ENCODE measurements around the gene TPRX1. TPM values are rescaled to one million over a fixed set of nuclear protein-coding genes. Genes with fewer than 3 reads are reported as not detected.
"Not testable (repeated sequence)": the region's sequence is repeated elsewhere in the genome, so short reads cannot be mapped to it uniquely, and the experiment has no call there.

TPRX1 gene
- total and polyA plus RNA-seq, 2 of the 4 experiments (the other 2 are of a cell fraction) = not detected

DNA sequence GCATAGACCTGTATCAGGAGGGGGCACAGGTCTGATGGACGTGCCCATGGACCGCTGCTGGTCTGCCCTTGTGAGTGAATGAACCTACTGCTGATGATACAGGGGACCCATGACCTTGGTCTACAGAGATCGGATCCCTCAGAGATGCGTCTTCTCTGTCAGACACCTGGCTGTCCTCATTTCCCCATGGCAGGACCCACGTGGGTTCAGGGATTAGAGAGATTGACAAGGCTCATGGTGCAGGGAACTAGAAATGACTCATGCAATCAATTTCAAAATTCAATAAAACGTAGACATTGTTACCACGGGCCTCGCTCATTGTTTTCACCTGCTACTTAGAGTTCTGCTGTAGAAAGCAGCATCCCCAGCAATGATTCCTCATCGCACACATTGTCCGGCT, 962 bp upstream of the TPRX1 start:
- Histone ChIP-seq H2AFZ (replicated peaks; ENCODE audit: low read length, poor library complexity) (no peak overlapping the region), H3K23ac (ENCODE audit: low read depth, low read length) (no peak overlapping the region), H4K91ac (ENCODE audit: insufficient read depth, low read depth, low read length) (no peak overlapping the region), H3K9me1 (ENCODE audit: insufficient read depth, low read length) (no peaks in the 10 kb centered on the region), H3K27me3 (ENCODE audit: control insufficient read depth, insufficient read depth, low read length) (no peaks in the 10 kb centered on the region; the same call in none of the 2 replicates), H3K4ac (ENCODE audit: low read depth, low read length) (no peak overlapping the region), H4K8ac (ENCODE audit: low read depth in 2 of 2, low read length in 2 of 2) (no peak overlapping the region), H3K4me1 (ENCODE audit: control insufficient read depth, insufficient read depth, low read length) (no peaks in the 10 kb centered on the region), H2AK5ac (ENCODE audit: low read depth, low read length) (no peak overlapping the region), H2BK120ac (ENCODE audit: low read depth, low read length) (no peak overlapping the region), H3K36me3 (ENCODE audit: control insufficient read depth, insufficient read depth, low read length) (no peaks in the 10 kb centered on the region), H3K27ac (ENCODE audit: insufficient read depth, low read length) (no peak overlapping the region), H3K4me3 (ENCODE audit: insufficient read depth, low read depth, low read length) (no peak overlapping the region), H3K14ac (replicated peaks; ENCODE audit: low read depth, low read length) (no peak overlapping the region), H2BK15ac (ENCODE audit: low read depth, low read length) (no peak overlapping the region), H2BK5ac (ENCODE audit: low read depth, low read length, poor library complexity, severe bottlenecking) (no peak overlapping the region), H4K20me1 (ENCODE audit: insufficient read depth, low read length) (no peaks in the 10 kb centered on the region; the same call in 1 of the 2 replicates), H4K5ac (ENCODE audit: low read depth, low read length) (no peak overlapping the region), H2AK9ac (replicated peaks; ENCODE audit: low read depth, low read length, poor library complexity) (no peak overlapping the region), H2BK20ac (ENCODE audit: low read depth, low read length) (no peak overlapping the region), H3K4me2 (ENCODE audit: low read depth, low read length) (no peak overlapping the region), H3K56ac (ENCODE audit: extremely low read depth, insufficient read depth, low read length) (no peak overlapping the region), H3K9me3 (ENCODE audit: control insufficient read depth, insufficient read depth, low read length) (no peaks in the 10 kb centered on the region), H3K18ac (ENCODE audit: low read depth, low read length) (no peak overlapping the region), H3K9ac (ENCODE audit: low read depth, low read length) (no peak overlapping the region), H3K79me1 (ENCODE audit: low read depth in 1 of 2, low read length in 2 of 2) (no peaks in the 10 kb centered on the region)
- ChIA-PET POLR2A (ENCODE audit: unreplicated experiment) (no interaction called here), CTCF (no interaction called here)
- dilution Hi-C loops (cut with HindIII; ENCODE audit: low sequenced_read_pairs, unreplicated experiment) = no loop called here
- WGBS, 2 experiments (ENCODE audit: extremely low coverage in 2 of 2, insufficient read length in 1 of 2) = 76% methylated on average over 4 of the region's 10 CpGs; no CpG with 5 or more reads in 1 of the 2 experiments
- DNase-seq (no peak), ATAC-seq (ENCODE audit: low read depth) (no peak)
- intact Hi-C loops (cut with micrococcal nuclease) = no loop called here
- TF ChIP-seq, protein P1, sequence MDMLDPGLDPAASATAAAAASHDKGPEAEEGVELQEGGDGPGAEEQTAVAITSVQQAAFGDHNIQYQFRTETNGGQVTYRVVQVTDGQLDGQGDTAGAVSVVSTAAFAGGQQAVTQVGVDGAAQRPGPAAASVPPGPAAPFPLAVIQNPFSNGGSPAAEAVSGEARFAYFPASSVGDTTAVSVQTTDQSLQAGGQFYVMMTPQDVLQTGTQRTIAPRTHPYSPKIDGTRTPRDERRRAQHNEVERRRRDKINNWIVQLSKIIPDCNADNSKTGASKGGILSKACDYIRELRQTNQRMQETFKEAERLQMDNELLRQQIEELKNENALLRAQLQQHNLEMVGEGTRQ (IDR thresholded peaks at IDR 0.05; ENCODE audit: low read depth, low read length) = no peak
- TF ChIP-seq, protein P2, sequence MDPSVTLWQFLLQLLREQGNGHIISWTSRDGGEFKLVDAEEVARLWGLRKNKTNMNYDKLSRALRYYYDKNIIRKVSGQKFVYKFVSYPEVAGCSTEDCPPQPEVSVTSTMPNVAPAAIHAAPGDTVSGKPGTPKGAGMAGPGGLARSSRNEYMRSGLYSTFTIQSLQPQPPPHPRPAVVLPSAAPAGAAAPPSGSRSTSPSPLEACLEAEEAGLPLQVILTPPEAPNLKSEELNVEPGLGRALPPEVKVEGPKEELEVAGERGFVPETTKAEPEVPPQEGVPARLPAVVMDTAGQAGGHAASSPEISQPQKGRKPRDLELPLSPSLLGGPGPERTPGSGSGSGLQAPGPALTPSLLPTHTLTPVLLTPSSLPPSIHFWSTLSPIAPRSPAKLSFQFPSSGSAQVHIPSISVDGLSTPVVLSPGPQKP (IDR thresholded peaks at IDR 0.05; ENCODE audit: borderline replicate concordance, low read depth, low read length) = no peak
- TF ChIP-seq MAZ (IDR thresholded peaks at IDR 0.05; ENCODE audit: borderline replicate concordance, low read depth, low read length) (no peak), RFX5 (IDR thresholded peaks at IDR 0.05; ENCODE audit: low read depth, low read length) (no peak)
- in situ Hi-C loops (cut with MboI; ENCODE audit: low sequenced_read_pairs) = no loop called here
- BruUV-seq (replicated peaks) = no TSS peak

DNA sequence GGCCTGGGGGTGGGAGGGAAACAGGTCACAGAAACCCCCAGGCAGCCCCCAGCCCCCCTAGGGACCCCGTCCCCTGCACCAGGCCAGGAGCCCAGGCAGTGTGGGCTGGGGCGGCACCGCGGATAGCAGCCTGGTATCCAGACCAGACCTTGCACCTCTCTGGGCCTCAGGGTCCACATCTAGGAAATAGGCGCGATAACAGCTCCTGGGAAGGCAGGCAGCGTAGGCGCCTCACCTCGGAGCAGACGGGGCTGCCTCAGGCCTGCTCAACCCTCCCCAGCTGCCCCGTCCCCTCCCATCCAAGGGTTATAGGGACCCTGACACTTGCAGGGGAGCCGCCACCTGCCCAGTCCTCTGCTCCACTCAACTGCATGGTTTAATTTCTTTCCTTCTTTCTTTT, 680 bp downstream of the TPRX1 start:
- H3K14ac ChIP-seq (replicated peaks; ENCODE audit: low read depth, low read length); H3K4me3 ChIP-seq (ENCODE audit: insufficient read depth, low read depth, low read length); H2BK5ac ChIP-seq (ENCODE audit: low read depth, low read length, poor library complexity, severe bottlenecking); H2BK15ac ChIP-seq (ENCODE audit: low read depth, low read length); H4K20me1 ChIP-seq (ENCODE audit: insufficient read depth, low read length); H3K9ac ChIP-seq (ENCODE audit: low read depth, low read length); in situ Hi-C loops (cut with MboI; ENCODE audit: low sequenced_read_pairs); H3K9me3 ChIP-seq (ENCODE audit: control insufficient read depth, insufficient read depth, low read length); H2BK120ac ChIP-seq (ENCODE audit: low read depth, low read length); H3K27ac ChIP-seq (ENCODE audit: insufficient read depth, low read length); ATAC-seq (ENCODE audit: low read depth); H3K9me1 ChIP-seq (ENCODE audit: insufficient read depth, low read length); H3K23ac ChIP-seq (ENCODE audit: low read depth, low read length); H3K56ac ChIP-seq (ENCODE audit: extremely low read depth, insufficient read depth, low read length); H3K18ac ChIP-seq (ENCODE audit: low read depth, low read length); H4K8ac ChIP-seq (ENCODE audit: low read depth in 2 of 2, low read length in 2 of 2); intact Hi-C loops (cut with micrococcal nuclease); H4K91ac ChIP-seq (ENCODE audit: insufficient read depth, low read depth, low read length); H3K4me2 ChIP-seq (ENCODE audit: low read depth, low read length); H2BK20ac ChIP-seq (ENCODE audit: low read depth, low read length); H2AK9ac ChIP-seq (replicated peaks; ENCODE audit: low read depth, low read length, poor library complexity); DNase-seq; BruUV-seq (replicated peaks); H4K5ac ChIP-seq (ENCODE audit: low read depth, low read length); H2AK5ac ChIP-seq (ENCODE audit: low read depth, low read length); H3K4ac ChIP-seq (ENCODE audit: low read depth, low read length); H2AFZ ChIP-seq (replicated peaks; ENCODE audit: low read length, poor library complexity); CTCF ChIA-PET; H3K79me1 ChIP-seq (ENCODE audit: low read depth in 1 of 2, low read length in 2 of 2); dilution Hi-C loops (cut with HindIII; ENCODE audit: low sequenced_read_pairs, unreplicated experiment); H3K4me1 ChIP-seq (ENCODE audit: control insufficient read depth, insufficient read depth, low read length); POLR2A ChIA-PET (ENCODE audit: unreplicated experiment); H3K36me3 ChIP-seq (ENCODE audit: control insufficient read depth, insufficient read depth, low read length); H3K27me3 ChIP-seq (ENCODE audit: control insufficient read depth, insufficient read depth, low read length): not testable (repeated sequence)
- WGBS, 2 experiments (ENCODE audit: extremely low coverage in 2 of 2, insufficient read length in 1 of 2) = no CpG with 5 or more reads among the region's 12 CpGs

All from IMR-90 (cell line).